Fibroblast of villous mesenchyme (primary cell): Measurements from ENCODE around the gene LONP1. TPM values are rescaled to one million over a fixed set of nuclear protein-coding genes. Genes with fewer than 3 reads are reported as not detected.

Experiments
- DNase-seq: peaks from one replicate; pipeline ENCODE4 v3.0.0-alpha.2; 2010; ENCODE audit warnings: low read depth
- H3K4me3 ChIP-seq: 2 replicates; pipeline ENCODE4 v1.5.1; 2011; ENCODE audit warnings: low read depth, mild to moderate bottlenecking, low read length
- total RNA-seq: library from RNA; depleted of rRNA; stranded (reverse); fragments of >200 nt; gene quantifications from 2 replicates; pipeline ENCODE4 v1.2.3, GENCODE V29; 2012
- TF ChIP-seq, protein P1 (sequence below): IDR thresholded peaks from 2 replicates; pipeline ENCODE4 v1.5.1; 2012; ENCODE audit warnings: low read depth, mild to moderate bottlenecking, low read length; ENCODE audit not compliant: insufficient read depth

The LONP1 gene
- total RNA-seq, 1 donor: 65.2 TPM

DNA sequence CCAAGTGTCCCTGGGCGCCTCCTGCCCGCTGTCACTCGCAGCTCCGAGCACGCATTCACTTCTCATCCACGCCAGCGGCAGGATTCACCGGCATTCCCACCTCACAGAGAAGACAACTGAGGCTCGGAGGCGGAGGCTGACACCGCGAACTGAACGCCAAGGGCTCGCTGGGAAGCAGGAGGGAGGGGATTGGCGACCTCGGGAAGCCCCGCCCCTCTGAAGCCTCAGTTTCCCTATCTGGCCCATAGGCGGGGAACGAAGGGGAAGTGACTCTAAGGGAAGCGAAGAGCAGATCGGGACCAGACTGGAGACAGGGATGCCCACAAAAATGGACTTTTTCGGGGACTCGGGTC is 39.9 kb downstream of the LONP1 start:
- peak overlapping the region; percentile 99 for H3K4me3 ChIP-seq
- peak; percentile 17 for DNase-seq
- TF ChIP-seq, protein P1, sequence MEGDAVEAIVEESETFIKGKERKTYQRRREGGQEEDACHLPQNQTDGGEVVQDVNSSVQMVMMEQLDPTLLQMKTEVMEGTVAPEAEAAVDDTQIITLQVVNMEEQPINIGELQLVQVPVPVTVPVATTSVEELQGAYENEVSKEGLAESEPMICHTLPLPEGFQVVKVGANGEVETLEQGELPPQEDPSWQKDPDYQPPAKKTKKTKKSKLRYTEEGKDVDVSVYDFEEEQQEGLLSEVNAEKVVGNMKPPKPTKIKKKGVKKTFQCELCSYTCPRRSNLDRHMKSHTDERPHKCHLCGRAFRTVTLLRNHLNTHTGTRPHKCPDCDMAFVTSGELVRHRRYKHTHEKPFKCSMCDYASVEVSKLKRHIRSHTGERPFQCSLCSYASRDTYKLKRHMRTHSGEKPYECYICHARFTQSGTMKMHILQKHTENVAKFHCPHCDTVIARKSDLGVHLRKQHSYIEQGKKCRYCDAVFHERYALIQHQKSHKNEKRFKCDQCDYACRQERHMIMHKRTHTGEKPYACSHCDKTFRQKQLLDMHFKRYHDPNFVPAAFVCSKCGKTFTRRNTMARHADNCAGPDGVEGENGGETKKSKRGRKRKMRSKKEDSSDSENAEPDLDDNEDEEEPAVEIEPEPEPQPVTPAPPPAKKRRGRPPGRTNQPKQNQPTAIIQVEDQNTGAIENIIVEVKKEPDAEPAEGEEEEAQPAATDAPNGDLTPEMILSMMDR: no peak

DNA sequence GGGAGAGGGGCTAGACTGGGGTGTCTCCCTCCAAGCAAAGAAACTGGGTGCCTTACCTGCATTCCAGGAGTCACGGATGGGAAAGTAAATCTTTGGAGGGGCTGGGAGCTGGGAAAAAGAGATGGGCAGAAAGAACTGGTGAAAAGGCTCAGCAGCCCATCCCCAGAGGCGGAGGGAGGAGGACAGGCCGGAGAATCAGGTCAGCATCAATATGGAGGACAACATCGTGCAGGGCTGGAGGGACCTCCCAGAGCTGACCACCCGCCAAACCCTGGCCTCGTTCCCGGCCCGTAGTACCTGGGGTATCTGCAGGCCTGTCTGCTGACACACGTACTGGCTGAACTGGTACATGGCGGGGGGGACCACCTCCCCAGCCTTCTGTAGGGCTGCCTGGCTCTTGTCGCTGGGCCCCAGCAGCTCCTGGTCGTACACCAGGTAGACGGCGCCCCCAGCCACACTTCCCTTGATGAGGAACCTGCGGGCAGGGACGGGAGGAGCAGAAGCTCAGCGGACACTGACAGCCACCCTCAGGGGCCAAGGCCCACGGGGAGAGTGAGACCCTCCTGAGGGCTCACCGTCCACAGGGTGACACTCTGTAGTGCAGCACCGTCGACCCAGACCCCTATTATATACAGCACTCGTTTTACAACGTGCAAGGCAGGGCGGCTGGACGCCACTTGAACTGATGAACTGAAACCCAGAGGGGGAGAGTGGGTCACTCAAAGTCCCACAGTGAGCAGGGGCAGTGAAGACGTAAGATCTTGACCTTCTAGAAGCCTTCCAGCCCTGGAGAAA is 40.5 kb downstream of the LONP1 start:
- TF ChIP-seq, protein P1: no peak
- H3K4me3 ChIP-seq: peak overlapping the region; percentile 99
- no peak for DNase-seq

DNA sequence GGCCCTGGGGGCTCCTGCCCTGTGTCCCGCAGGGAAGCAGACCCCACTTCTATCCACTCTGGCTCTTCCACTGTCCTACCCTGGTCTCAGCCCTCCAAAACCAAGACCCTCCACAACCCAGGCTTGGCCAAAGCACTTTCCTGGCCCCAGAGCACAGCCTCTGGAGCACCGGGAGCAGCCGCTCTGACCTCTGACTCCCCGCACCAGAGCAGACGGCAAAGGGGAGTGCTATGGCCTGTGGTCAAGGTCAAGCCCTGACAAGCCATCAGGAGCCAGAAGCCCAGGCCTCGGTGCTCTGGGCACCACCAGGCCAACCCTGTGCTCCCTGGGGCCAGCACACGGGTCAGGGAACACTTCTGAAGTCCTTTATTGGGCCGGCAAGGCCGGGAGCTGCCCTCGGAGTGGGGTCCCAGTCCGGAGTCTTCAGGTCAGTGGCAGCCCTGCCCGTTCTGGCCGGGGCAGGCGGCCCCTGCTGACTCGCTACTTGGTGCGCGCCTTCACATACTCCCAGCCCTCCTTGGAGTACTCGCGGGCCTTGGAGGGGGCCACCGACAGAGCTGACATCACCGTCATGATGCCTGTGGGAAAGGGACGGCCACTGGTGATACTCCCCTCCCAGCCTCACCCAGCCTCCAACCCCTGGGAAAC is 41.8 kb downstream of the LONP1 start:
- no peak for DNase-seq
- H3K4me3 ChIP-seq: no peak overlapping the region
- TF ChIP-seq, protein P1: no peak

DNA sequence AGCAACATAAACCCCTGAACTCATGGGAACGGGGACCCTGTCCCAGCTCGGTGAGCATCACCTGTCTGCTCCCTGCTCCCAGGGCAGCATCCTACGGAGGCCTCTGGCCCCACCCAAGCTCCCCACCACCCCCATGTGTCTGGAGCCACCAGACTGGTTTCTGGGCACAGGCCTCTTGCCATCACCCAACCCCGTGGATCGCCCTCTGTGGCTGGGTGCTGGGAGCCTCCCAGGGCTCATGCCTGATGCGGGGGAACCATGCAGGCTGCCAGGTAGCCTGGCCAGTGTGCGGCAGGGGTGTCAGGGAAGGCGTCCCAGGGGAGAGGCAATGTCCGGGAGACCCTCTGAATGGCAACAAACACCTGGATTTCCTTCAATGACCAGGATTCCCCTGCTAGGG is 42.4 kb downstream of the LONP1 start:
- DNase-seq: no peak
- no peak overlapping the region for H3K4me3 ChIP-seq
- TF ChIP-seq, protein P1: no peak

DNA sequence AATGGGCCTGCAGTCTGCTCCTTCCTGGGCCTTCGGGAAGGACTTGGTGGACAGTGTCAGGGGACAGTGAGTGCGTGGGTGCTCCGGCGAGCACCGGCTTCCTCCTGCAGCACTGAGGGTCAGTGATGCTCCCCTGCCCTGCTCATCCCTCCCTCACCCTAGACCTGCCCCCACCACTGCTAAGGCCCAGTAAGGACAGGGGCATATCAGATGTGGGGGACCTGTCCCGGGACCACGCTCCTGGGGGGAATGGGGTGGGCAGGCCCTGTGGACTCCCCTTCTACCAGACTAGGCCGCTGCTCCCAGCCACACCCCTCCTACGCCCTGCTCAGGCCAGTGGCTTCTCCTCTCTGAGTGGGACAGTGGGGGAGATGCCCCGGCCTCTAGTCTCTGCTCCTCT is 42.8 kb downstream of the LONP1 start:
- DNase-seq: no peak
- TF ChIP-seq, protein P1: no peak
- no peak overlapping the region for H3K4me3 ChIP-seq

DNA sequence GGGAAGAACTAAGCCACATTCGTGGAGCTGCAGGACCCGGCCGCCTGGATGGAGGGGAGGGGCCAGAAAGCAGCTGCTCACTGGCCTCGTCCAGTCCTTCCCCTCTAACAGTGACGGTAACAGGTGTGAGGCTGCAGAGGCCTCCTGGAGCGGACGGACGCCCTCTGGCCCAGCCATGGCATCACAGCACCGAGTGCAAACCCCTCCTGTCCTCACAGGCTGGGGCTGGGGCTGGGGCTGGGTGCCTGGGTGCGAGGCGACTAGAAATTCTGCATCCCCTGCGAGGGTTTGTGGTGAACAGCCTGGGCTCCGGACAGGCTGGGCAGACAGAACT is 43.2 kb downstream of the LONP1 start:
- H3K4me3 ChIP-seq: no peak overlapping the region
- DNase-seq: no peak
- TF ChIP-seq, protein P1: no peak
